ENCODE measurements around the gene KCNMA1.
"Not testable (repeated sequence)": the region's sequence is repeated elsewhere in the genome, so short reads cannot be mapped to it uniquely, and the experiment has no call there.

The KCNMA1 gene

GRCh38 chr10:77664008-77664407, 26.4 kb upstream of the KCNMA1 start:
- no peak for DNase-seq (ENCODE audit: low read depth in 2 of 2)

DNA sequence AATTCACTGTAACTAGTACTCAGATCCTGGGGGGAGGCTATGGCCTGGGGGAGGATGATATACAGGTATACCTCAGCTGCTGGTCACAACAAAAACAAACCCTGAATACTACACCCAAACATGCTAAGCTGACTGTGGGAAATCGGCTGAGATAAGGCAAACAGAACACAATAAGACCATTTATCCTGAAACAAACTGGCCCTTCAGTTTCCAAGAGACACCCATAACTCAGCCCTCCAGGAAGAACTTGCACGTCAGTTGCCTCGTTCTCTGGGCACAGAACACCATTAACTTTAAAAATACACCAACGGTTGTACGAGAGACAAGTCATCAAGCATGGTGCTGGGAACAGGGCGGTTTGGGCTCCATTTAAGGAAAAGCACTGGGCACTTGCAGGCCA, 24.1 kb upstream of the KCNMA1 start:
- DNase-seq (ENCODE audit: low read depth in 2 of 2) = no peak

- no peak for DNase-seq (ENCODE audit: low read depth in 2 of 2)
These were observed 23.5 kb upstream of the KCNMA1 start for GRCh38 chr10:77661100-77661499.

DNA sequence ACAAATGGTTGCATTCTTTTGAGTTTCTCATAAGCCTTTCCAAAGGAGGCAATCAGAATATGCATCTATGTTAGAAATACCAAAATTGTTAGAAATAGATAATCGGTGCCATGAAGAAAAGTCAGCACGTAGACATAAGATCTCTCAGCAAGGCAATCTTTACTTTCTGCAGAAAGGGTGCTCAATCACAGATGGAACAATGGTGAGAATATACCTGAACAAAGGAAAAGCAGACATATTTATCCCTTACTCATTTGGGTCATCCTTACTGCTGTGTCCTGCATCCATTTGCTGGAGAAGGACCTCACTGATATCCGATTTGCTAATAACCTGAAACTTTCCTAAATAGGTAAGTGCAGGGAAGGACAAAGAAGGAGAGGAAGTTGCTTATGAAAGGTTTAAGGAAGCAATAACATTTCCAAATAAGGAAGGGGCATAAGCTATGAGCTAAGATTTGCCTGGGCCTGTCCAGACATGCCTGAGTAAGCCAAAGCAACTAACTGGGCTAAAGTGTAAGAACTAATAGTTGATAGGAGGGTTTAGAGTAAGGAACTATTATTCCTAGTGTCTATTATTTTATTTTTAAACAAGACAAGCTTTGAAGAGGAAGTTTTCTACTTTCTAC, 21.6 kb upstream of the KCNMA1 start:
- DNase-seq (ENCODE audit: low read depth in 2 of 2) = not testable (repeated sequence)

DNA sequence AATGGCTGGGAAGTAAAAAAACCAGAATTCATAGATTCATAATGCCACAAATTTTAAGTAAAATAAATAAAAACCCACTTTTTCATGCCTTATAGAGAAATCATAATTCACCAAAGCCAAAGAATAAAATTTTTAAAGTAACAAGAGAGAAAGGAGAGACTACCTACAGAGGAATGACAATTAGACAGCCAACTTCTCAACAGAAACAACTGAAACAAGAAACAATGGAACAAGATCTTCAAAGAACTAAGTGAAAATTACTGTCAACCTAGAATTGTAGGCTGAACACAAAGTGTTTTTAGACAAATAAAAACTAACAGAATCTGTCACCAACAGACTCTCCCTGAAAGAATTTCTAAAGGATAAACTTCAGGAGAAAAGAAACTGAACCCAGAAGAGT, 15.6 kb upstream of the KCNMA1 start:
- no peak for DNase-seq (ENCODE audit: low read depth in 2 of 2)

- DNase-seq (ENCODE audit: low read depth in 2 of 2) = no peak
These were observed 12.0 kb upstream of the KCNMA1 start for GRCh38 chr10:77649333-77650331.

DNA sequence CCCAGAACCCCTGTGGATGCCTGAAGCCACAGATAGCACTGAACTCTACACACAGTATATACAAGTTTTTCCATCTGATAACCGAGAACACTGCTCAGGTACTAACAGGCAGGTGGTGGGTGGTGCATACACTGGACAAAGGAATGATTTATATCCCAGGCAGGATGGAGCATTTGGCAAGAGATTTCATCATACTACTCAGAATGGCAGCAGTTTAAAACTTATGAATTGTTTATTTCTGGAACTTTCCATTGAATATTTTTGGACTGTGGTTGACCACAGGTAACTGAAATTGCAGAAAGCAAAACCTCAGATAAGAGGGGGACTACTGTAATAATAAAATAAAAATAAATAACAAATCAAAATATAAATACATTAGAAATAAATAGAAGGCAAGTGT, 10.9 kb upstream of the KCNMA1 start:
- DNase-seq (ENCODE audit: low read depth in 2 of 2) = no peak

DNA sequence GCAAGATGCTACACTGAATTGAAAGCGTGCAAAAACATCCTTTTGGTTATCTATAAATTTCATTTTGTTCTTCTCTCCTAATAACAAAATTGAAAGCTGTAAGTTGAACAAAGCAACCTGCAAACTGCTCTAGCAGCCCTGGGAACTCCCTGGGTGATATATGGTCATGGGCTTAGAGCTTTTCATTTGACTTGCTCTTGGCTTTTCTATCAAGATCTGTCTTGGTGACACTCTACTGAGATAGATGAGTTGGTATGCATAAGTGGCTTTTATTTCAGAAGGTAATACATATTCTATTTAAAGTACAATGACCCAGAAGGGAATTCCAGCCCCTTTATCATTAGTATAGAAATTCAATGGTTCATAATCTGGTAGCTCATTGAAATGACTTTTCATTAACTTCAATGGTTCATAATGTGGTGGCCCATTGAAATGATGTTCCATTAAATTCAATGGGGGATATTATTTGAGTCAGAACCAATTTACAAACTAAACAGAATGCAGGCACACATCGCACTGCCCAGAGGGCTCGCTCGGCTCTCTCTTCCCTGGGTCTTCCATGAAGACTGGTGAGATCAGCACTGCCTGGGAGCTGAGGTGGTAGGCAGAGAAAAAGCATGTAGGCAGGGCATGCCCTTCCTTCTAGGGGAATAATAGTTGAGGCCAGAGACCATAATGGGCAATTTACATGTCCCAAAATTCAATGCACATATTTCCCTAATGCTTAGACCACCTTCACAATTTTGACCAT, 10.1 kb upstream of the KCNMA1 start:
- DNase-seq (ENCODE audit: low read depth in 2 of 2) = no peak

GRCh38 chr10:77644557-77645243, 7.1 kb upstream of the KCNMA1 start:
- DNase-seq (ENCODE audit: low read depth in 2 of 2) = no peak

- DNase-seq (ENCODE audit: low read depth in 2 of 2) = no peak
These were observed 6.3 kb upstream of the KCNMA1 start for GRCh38 chr10:77643795-77644468.

- DNase-seq (ENCODE audit: low read depth in 2 of 2) = peak in 1 of 2 donors; percentile 38
These were observed 4.3 kb upstream of the KCNMA1 start for GRCh38 chr10:77641788-77642397.

GRCh38 chr10:77641344-77641743, 3.7 kb upstream of the KCNMA1 start:
- DNase-seq (ENCODE audit: low read depth in 2 of 2) = no peak

- no peak for DNase-seq (ENCODE audit: low read depth in 2 of 2)
These were observed 2.6 kb upstream of the KCNMA1 start for GRCh38 chr10:77640167-77640566.

- DNase-seq (ENCODE audit: low read depth in 2 of 2) = no peak
These were observed 2.1 kb upstream of the KCNMA1 start for GRCh38 chr10:77639756-77640155.

DNA sequence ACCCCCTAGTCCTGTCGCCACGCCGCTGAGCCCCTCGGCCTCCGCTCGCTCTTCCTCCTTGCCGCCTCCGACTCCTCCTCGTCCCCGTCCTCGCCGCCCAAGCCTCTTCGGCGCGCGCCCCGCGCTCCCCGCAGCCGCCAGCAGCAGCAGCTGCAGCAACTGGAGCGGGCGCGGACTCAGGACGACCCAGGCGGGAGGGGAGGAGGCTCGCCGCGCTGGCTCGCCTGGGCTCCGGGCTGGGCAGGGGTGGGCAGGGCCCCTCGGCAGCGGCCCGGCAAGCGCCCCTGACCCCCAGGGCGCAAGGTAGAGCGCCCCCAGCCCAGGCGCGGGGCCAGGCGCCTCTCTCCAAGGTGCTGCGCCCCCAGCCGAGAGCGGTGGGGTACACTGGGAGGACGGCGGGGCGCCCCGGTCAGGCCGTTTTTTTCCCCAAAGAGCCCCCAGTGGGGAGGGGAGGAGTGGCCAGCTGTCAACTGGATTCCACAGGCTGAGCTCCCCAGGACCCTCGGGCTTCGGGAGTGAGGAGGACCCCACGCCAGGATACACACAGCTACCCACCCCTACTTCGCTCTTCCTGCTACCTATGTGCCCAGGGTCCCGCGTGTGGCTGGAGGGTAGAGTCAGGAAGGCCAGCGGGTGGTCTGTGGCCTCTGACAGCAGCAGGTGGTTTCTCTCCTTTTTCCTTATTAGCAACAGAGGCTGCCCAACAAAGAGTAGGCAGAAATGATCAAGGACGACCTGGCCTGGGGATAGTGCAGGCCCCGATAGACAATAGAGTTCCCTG, 903 bp upstream of the KCNMA1 start:
- no peak for DNase-seq (ENCODE audit: low read depth in 2 of 2)

- no peak for DNase-seq (ENCODE audit: low read depth in 2 of 2)
These were observed 559 bp downstream of the KCNMA1 start for GRCh38 chr10:77636967-77637531.

DNA sequence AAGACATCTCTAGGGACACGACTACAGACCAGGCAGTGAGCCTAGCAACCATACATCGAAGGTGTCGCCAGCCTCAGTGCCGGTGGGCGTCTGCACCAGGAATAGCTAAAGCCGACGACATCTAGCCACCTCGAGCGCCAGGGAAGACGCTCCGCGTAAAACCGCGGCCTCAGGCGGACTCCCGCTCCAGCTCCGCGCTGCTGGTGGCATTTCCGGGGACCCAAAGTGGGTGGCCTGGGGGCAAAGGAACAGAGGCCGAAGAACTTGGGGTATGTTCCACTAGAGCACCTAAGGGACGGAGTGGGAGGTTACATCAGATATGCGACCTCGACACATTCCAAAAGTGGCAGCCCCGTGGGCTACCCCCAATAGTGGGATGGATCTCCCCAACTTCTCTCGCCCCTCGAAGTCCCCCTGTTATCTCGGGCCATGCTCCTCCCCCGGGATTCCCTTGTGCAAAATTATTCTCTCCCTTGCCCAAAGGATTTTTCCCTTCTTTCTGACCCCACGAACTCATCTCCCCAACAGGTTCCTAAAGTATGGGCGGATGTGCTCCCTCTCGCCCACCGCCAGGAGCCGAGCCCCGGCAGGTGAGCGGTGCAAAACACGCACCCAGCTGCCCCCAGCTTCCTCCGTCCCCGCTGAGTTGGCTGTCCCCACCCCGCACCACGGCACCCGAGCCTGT, 1.2 kb downstream of the KCNMA1 start:
- no peak for DNase-seq (ENCODE audit: low read depth in 2 of 2)

- DNase-seq (ENCODE audit: low read depth in 2 of 2) = no peak
These were observed 2.0 kb downstream of the KCNMA1 start for GRCh38 chr10:77635402-77636227.

Data from stimulated activated CD4-positive, alpha-beta T cell treated with anti-CD3 and anti-CD28 coated beads, Interleukin-1b, Interleukin-23, amount 100 ng/mL, for 4 hours (primary cell).